Globus pallidus (tissue), 1 donor: ENCODE results near the gene NDUFC2.
"Not testable (repeated sequence)": the region's sequence is repeated elsewhere in the genome, so short reads cannot be mapped to it uniquely, and the experiment has no call there.

Experiments
- DNase-seq: peaks from one replicate; pipeline ENCODE4 v3.0.0-alpha.2; 2015; ENCODE audit warnings: low spot score

NDUFC2 gene

DNA sequence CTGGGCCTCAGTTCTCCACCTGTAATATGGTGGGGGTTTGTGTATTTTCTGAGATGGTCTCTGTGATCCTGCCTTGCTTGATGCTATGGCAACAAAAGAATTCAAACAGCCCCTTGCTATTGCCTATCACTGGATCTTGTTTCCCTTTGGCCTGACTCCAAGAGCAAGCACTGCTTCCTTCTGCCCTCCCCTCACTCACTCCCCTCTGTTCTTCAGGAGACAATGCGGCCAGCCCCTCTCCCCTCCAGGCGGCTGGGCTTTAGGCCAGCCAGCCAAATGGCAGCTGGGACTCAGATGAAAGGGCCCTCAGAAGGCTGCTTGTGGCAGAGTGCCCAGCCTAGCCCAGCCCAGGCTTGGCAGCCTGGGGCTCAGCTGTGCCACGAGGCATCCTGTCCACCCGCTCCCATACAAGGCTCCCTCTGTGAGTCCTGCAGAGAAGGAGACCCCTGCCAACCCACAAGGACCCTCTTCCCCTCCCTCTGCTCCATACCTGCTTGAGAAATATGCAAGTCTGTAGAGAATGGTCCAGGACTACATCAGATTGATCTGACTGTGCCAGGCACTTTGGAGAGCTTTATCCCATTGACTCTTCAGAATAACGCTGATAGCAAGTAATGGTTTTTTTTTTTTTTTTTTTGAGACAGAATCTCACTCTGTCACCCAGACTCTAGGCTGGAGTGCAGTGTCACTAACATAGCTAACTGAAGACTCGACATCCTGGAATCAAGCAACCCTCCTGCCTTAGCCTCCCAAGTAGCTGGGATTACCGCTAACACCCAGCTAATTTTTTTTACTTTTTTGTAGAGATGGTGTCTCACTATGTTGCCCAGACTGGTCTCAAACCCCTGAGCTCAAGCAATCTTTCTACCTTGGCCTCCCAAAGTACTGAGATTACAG is 49.0 kb downstream of the NDUFC2 start:
- DNase-seq, result peak; percentile 98

GRCh38 chr11:78028423-78028822 is 51.2 kb downstream of the NDUFC2 start:
- DNase-seq, result not testable (repeated sequence)

GRCh38 chr11:78027759-78028158 is 51.9 kb downstream of the NDUFC2 start:
- DNase-seq, result no peak

DNA sequence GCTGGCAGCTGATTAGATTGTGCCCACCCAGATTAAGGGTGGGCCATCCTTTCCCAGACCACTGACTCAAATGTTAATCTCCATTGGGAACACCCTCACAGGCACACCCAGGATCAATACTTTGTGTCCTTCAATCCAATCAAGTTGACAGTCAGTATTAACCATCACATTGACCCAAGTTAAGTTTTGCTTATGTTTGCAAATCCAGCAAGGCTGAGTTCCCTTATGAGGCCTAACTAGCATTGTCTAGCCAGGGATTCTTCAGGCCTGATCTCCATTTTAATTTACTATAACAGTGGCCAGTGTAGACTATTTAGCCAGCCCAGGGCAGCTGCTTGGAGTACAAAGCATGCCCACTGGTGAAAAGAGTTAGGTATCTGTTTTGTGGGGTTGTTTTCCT is 54.3 kb downstream of the NDUFC2 start:
- no peak for DNase-seq

- DNase-seq, result no peak
Observed at GRCh38 chr11:78023426-78023825, 56.2 kb downstream of the NDUFC2 start.

DNA sequence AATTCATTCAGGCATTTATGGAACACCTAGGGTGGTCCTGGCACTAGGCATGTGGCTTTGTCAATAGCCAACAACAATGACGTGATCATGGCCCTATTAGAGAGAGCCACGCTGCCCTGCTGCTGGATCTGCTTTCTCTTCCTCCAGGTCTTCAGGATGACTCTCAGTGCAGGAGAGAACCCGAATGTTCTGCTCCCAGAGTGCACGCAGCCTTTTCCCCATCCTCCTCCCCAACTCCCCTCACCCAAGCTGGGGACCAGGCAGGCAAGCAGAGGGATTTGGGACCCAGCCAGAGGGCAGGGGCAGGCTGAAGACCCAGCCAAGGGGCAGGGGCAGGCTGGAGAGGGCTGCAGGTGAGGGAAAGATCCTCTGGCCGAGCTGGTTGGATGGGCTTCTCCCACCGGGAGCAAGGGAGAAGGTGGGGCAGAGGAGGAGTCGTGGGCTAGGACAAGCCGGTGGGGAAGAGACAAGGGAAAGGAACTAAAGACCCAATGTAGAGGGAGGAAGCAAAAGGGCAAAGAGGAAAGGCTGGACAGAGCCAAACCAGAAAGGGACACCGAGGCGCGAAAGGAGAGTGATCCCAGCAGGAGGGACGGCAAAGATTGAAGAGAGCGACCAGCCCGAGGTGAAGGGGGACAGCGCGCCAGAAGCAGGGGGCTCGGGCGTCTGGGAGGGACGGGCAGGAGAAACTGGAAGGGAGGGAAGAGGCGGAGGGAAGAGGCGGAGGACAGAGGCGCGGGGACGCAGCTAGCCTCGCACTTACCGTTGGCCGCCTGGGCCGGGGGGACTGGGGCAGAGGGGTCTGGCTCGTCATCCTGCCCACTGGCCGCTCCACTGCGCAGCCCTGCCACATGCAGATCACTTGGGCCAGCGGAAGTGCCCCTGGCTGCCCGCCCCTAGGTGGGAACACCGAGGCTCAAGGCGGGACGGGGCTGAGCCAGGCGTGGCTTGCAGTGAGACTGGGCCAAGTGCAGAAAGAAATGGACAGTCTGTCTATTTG is 57.0 kb downstream of the NDUFC2 start, which contains the start of gene KCTD14:
Gene KCTD14, minus strand, starts transcription at position 880 of the 1,000 bp plus-strand sequence. Its CDS starts 27 bp downstream, at position 853.
- no peak for DNase-seq

DNA sequence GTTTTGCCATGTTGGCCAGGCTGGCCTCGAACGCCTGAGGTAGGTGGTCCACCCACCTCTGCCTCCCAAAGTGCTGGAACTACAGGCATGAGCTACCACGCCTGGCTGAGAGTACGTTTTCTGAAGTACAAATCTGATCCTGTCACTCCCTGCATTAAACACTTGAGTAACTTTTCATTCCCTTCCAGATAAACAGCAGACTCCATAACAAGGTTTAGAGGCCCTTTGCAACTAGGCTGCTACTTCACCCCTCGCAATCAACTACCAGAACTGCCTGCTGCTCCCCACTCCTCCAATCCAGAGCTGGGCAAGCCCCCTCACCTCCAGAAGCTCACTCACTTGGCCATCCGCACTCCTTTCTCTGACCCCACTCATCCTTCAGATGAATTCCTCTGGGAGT is 58.1 kb downstream of the NDUFC2 start:
- DNase-seq, result no peak

- no peak for DNase-seq
Observed at GRCh38 chr11:78020246-78020645, 59.4 kb downstream of the NDUFC2 start.

DNA sequence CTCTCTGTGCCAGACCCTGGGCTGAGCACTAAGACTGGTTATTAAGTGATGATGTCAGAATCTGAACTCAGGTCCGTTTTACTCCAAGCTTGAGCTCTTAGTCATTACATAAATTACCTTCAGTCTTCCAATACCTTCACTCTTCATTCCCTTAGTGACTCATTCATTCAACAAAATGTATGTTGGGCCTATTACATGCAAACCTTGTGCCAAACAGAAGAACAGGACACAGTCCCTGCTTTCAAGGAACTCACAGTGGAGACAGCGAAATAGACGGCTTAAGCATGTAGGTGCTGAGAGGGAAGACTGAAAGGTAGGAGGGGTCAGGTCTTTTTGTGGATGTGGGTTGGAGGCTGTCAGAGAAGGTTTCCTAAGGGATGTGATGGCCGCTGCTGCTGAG is 59.9 kb downstream of the NDUFC2 start:
- no peak for DNase-seq
